NCI-H2196 treated with DMSO at 0.1 percent for 48 hours (cell line): ENCODE data around the gene UBAP2L.

Experiments
- DNase-seq: peaks from one replicate; lab custom pipeline; 2025; ENCODE audit not compliant: unreplicated experiment; lab: John Stamatoyannopoulos, UW

UBAP2L gene, protein sequence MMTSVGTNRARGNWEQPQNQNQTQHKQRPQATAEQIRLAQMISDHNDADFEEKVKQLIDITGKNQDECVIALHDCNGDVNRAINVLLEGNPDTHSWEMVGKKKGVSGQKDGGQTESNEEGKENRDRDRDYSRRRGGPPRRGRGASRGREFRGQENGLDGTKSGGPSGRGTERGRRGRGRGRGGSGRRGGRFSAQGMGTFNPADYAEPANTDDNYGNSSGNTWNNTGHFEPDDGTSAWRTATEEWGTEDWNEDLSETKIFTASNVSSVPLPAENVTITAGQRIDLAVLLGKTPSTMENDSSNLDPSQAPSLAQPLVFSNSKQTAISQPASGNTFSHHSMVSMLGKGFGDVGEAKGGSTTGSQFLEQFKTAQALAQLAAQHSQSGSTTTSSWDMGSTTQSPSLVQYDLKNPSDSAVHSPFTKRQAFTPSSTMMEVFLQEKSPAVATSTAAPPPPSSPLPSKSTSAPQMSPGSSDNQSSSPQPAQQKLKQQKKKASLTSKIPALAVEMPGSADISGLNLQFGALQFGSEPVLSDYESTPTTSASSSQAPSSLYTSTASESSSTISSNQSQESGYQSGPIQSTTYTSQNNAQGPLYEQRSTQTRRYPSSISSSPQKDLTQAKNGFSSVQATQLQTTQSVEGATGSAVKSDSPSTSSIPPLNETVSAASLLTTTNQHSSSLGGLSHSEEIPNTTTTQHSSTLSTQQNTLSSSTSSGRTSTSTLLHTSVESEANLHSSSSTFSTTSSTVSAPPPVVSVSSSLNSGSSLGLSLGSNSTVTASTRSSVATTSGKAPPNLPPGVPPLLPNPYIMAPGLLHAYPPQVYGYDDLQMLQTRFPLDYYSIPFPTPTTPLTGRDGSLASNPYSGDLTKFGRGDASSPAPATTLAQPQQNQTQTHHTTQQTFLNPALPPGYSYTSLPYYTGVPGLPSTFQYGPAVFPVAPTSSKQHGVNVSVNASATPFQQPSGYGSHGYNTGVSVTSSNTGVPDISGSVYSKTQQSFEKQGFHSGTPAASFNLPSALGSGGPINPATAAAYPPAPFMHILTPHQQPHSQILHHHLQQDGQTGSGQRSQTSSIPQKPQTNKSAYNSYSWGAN

DNA sequence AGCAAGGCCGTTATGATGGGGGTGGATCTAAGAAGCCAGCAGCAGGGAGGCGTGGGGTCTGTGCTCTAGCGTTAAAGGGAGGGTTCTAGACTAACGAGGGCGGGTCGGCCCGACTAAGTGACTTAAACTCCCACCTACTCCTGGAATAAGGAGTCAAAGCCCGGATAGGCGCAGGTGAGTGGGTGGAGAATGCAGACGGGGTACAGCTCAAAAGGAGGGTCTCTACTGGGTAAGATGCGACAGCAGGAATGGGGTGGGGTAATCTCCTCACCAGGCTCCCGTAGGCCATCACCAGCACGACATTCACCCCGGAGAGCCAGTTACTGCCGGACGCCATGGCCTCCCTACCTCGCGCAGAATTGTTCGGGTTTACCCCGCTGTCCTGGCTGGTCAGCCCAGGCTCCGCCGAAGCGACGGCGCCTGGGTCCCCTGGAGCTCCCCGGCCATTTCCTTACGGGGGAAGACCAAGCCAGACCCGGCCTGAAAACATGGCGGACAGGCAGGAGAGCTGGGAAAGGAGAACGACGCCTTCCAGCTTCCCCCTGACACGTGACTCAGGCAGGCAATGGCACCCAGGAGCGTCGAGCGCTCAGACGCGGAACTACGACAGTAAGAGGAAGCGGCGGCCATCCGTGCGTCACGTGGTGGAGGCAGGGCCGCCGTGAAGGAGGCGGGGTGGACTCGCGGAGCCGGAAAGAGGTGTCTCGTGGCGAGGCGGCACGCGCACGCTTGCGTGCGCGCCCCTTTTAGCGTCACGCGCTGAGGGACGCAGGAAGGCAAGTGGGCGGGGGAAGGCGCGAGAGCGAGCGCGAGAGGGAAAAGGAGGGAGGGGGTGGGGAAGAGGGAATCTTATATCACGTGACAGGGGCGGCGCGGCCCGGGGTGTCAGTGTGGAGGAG, at the start of gene UBAP2L:
UBAP2L (plus strand) TSS at position 885 of the 899 bp plus-strand sequence. CDS start 4,169 bp downstream, outside the sequence.
- DNase-seq, result peak; percentile 99

DNA sequence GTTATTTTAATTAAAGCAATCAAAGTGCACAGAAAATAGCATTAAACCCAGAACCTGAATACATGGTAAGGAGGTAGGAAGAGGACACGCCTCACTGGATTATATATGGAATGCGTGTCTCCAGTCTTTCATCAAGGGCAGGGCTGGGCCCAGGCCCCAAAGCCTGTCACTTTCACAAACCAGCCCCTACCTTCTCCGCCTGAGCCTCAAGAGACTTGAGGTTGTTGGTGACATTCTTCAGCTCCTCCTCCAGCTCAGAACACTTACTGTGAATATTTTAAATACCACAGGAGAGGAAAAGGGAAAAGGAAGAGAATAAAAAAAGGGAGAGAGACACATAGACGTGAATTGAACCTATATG, 49.6 kb upstream of the UBAP2L start:
- DNase-seq, result no peak

DNA sequence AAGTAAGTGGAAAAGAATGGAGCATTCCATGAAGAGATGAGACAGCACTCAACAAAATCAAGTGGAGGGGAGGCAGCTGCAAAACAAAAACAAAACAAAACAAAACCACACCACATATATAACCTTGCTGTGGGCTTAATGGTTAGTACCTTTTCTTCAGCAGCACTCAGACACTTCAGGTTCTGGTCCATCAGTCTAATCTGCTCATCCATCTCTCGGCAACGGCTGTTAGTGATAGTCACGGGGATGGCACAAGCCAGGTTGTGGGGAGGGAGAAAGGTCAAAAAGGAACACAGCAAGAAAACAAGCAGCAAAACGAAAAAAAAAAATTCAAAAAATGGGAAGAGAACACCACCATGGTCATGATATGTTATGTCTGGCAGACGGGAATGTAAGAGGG, 48.9 kb upstream of the UBAP2L start:
- DNase-seq, result no peak

DNA sequence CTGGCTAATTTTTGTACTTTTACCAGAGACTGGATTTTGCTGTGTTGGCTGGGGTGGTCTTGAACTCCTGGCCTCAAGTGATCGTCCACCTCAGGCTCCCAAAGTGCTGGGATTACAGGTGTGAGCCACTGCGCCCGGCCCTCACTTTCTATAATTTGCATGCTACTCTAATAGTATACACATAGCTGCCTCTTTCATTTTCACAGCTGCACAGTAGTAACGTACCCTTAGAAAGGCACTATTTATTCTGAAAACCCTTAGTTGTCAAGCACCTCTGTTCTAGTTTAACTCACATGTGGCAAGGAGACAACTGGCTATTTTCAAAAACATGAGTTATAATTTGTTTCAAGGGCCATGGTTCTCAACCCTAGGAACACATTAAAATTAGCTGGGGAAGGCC, 46.1 kb upstream of the UBAP2L start:
- DNase-seq, result no peak

DNA sequence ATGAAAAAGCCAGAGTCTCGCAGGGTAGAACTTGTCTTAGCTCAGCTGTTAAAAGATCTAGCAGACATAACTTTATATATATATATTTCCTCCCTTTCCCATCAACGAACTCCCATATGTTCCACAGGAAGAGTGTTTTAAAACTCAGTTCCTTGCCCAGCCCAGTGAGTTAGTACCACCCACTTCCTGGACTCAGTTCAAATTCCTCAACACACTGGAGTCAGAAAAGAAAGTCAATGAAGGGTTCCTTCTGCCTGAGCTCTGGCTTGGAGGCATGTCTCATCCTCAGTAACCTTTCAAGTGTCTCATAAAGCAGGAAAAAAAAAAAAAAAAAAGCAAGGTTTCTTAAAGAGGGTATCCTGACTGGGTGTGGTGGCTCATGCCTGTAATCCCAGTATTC, 44.4 kb upstream of the UBAP2L start:
- DNase-seq, result no peak

DNA sequence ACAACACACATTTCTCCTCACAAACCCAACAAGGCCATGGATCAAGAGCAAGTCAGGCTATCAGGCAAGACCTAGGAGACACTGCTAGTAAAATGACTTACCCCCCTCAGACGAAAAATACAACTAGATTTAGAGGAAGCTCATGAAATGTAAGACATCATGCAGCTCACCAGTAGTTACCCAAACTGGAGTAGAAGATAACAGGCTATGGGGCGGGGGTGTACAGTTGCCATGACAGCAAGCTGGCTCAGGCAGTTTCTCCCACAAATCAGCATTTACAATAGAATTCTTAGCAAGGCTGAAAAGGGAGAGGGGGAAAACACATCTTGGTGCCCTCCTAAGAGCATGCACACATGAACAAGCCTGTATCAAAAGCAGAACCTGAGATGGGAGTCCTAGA, 42.7 kb upstream of the UBAP2L start:
- DNase-seq, result no peak

DNA sequence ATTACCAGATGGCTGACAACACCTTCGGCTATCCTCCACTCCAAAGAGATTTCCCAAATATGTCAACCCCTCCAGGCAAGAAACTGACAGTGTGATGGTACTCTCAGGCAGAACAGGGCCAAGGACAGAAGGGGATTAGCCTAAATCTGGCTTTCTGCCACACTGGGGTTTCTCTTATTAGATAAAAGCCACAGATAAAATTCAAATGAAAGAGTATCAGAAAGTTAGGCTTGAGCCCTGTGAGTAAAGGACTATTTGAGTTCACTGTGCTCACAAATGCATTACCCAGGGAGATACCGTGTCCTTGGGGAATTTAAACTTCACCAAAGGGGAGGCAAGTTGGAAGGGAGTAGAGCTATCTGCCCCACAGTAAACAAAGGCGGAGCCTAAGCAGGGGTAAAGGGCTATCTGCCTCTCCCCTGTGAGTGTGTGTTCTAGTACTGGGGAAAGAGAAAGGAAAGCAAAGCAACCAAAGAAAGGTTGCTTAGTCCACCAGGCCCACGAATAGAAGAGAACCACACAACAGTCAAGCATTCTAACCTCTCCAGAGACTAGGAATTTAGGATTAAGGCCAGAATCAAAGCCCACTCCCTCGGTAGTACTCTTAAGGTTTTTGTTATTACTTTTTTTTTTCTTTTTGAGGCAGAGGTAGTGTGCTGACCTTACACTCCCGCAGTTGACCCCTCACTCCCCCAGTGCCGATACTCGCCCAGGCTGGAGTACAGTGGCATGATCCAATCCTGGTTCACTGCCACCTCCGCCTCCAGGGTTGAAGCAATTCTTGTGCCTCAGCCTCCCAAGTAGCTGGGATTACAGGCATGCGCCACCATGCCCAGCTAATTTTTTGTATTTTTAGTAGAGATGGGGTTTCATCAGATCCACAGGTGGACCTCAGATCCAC, 41.6 kb upstream of the UBAP2L start:
- no peak for DNase-seq

DNA sequence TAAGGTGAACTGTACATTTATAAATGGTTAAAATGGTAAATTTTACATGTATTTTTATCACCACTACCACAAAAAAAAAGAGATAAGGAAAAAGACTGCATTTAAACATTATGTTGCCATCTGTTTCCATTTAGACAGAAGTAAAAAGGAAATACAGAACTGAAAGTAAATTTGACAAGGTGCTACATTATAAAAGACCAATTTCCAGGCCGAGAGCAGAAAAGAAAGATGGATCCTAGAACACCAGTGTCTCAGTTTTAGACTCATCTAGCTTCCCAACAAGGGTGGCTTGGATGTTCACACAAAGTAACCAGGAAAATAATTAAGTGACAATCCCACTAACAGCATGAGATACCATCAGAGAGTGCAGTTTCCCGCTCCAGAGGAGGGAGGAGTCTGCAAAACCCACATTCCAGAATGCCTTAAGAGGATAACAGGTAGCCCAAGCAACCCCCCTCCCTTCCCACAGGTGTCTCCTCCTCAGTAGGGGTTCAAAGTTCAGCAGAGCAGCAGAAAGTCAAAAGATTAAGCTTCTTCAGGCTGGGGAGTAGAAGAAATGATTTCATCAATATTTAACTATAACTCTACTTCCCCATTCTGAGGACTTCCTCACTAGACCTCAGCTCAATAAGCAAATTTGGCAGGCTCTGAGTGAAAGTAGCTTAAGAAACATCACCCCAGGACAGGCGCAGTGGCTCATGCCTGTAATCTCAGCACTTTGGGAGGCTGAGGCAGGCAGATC, 40.6 kb upstream of the UBAP2L start:
- no peak for DNase-seq

DNA sequence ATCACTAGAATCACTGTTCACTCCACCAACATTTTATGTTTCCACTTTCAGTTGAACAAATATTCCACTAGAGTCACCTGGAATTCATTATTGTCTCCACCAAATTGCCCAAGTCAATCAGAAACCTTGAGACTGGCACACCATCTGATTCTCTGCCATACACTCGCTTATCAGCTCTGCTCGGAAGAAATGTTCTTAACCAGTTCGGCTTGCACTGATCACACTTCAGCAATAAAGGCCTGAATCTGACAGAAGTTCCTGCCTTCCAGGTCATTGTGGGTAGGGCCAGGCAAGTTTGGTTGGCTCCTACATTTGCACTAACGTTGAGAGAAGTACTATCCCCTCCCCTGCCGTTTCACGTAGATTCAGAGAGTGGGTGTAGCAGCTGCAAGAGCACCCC, 38.8 kb upstream of the UBAP2L start:
- DNase-seq, result no peak

DNA sequence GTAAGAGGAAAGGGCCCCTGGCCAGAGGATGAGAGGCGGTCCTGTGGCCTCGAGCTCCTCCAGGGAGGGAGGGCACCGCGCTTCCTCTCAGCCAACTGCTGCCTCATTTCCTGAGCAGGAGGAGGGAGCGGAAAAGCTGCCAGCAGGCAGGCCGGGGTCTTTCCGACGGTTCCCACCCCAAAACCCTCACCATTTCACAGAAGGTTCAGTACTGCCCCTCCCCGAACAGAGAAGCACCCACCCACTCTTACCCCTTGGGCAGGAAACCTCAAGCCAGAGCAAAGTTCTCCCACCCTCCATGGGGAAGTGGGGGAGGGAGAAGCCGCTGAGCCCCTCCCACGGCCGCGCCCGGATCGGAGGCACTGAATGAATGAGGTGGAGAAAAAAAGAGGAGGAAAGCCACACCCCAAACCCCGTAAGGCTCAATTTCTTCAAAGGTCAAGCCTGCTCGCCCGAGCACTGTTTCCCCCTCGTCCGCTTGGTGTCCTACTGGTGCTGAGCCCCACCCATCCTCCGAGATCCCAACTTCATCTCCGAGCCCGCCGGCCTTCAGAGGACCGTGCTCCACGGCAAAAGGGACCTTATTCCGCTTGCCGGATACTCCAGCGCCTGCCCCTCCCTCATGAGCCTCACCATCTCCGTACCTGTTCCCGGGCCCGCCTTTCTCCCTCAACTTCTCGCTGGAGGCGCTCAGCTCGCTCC, 38.3 kb upstream of the UBAP2L start:
- DNase-seq, result peak; percentile 30

DNA sequence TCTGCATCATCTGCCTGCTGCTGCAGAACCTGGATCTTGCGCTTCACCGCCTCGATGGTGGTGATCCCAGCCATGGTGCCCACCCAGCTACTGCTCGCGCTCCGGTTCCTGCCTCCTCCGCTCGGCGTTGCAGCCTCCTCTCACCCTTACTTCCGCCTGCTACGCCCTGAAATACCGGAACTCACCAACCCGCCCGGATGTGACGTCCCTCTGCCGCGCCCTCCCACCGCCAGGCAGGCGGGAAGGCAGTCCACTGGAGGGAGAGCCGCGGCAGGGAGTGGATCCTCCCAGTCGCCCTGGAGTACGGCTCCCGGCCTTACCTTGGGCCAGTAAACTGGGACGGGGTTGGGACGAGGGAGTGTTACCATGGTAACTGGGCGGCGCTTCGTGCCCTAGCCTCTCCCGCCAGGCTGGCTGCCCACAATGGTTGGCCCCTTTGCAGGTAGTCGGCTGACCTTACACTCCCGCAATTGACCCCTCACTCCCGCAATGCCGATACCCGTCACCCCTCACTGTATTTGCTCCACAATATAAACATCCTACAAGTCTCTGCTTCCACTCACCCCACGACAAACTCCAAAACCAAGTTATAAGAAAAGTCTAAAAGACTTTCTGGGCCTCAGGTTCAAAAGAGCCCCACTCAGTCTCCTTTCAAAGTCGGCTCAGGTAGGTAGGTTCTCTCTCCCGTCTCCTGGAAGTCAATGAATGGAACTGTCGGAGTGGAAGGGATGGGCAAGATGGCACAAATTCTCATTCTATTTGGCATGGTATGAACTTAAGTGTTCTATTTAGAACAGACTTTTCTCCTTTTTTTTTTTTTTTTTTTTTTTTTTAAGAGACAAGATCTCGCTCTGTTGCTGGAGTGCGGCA, 37.5 kb upstream of the UBAP2L start:
- peak; percentile 98 for DNase-seq

DNA sequence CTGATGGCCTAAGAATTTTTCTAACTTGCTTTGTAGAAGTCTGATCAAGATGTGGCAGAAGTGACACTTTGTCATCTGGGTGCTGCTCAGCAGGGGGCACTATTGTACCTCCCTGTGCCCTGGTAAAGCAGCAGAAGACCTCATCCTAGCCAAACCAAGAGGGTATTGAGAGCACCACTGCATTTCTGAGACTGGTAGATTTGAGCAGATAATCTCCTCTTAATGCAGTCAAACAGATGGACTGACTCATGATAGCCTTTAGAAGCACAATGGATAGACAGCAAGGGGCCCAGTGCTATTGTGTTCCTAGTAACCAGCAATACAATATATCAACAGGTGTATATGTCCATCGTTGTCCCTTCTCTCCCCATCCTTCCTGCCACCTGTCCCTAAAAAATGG, 34.6 kb upstream of the UBAP2L start:
- peak; percentile 76 for DNase-seq

DNA sequence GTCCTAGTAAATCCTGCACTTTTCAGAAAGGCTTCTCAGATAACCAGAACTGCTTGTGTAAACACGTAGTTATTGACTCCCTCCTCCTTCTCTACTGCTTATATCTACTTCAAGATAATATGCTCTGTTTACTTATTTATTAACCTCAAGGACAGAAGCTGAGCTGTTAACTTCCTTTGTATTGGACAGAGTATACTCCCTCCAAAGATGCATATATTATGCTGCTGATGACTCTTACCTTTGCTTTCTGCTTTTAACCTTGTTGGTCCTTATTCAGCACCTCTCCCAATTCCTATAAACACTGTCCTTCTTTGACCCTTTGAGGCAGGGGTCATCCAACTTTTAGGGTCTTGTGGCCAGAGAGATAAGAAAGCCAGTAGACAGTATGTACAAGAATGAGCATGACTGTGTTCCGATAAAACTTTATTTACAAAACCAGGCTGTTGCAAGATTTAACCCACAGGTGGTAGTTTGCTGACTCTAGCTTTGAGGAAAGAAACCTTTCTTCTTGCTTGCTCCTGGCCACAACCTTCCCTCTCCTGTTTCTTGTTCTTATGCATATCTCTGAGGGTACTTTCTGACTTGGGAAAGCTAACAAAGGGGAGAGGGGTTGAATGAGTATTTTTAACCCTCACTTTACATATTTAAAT, 33.8 kb upstream of the UBAP2L start:
- no peak for DNase-seq

DNA sequence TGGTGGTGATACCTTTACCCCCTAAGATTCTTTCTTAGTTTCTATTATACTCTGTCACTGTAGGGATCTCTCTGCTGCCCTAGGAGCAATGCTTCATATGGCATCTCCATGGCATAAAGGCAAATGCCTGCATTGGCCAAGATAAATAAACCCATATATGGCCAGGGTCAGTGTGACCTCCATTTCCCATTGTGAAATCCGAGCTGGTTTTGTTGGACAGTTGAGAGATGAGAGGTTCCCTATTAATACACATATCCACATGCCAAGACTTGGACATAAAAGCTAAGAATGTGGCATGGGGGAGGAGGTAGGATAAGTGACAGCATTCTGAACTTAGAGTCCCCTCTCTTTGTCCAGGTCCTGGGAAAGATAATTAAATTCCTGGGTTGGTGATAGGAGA, 30.2 kb upstream of the UBAP2L start:
- DNase-seq, result no peak

DNA sequence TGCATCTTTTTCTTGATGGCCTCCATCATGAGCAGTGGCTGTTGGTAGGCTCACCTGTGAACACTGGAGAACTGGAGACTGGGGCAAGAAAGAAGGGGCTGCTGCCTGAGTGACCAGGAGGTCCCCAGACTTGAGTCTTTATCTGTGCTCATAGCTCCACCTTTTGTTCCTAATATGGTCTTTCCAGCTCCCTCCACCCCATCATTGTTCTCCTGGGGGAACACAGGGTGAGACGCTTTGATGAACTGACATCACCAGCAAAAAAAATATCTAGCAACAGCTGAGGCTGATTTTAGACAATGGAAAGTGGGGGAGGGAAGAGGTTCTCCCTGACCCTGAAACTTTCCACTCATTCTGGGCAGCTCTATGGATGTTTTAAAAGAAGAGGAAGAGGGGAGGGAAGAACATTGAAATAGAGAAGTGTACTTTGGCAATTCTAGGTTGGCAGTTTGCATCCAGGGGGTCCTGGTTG, 28.7 kb upstream of the UBAP2L start, which contains the start of gene TPM3:
TPM3 (minus strand) TSS at position 111 of the 472 bp plus-strand sequence; CDS start at position 29, 82 bp downstream.
- no peak for DNase-seq

DNA sequence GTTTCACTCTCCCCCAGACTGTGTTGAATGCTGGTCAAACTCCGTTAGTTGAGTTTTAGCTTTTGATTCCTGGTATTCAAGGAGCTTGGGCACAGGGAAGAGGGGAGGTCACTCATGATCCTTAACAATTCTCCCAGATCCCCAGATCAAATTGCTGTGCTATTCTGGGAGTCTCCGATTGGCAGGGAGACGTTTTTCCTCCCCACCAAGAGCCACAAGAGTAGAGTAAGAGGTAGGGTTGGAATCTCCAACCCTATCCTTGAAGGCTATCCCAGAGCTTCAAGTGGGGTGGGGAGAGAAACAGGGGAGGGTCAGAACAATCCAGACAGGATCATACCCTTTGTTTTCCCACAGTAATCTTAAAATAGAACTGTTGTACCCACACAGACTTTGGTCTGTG, 28.3 kb upstream of the UBAP2L start:
- DNase-seq, result no peak

DNA sequence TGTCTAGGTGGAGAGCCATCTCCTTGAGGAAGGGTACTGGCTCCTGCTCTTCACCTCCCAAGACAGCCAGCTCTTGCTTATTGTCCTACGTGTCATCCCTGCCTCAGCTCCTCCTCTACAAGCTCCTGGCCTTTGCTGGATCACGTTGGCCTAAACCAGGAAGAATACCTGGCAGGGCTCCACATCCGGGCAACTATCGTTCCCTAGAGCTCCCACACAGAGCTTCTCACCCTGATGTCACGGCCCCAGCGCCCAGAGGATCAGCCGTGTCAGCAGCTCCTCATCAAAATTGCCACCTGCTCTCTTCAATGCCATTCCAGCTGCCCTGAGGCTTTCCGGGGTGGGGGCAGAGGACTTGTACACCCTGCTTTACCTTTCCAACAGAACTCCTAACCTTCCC, 26.9 kb upstream of the UBAP2L start:
- DNase-seq, result peak; percentile 74
